HCT116 (cell line): Measurements from ENCODE around the gene PCDHA10. TPM values are rescaled to one million over a fixed set of nuclear protein-coding genes. Genes with fewer than 3 reads are reported as not detected.

ENCODE experiments used
- ATAC-seq: fragments of 200-7000 bp; cut with Tn5 transposase; 2 replicates; pipeline ENCODE4 v1.9.1; 2020; ENCODE audit warnings: mild to moderate bottlenecking, moderate library complexity
- BruUV-seq: library from RNA; stranded (reverse); fragments of 400-500 nt; replicated peaks from 2 replicates; lab custom pipeline; 2021; lab: Mats Ljungman, UMichigan
- CTCF ChIA-PET: fragments of 300-600 bp; sonication (Branson Sonifier 250); formaldehyde crosslinking; loops from one replicate; lab custom pipeline; 2021; ENCODE audit warnings: antibody characterized with exemption; lab: Charles Lee
- POLR2A ChIA-PET: fragments of 300-600, 350-600 bp; sonication (Branson Sonifier 250); formaldehyde crosslinking; loops from one replicate; lab custom pipeline; 2021; ENCODE audit warnings: antibody characterized with exemption; lab: Charles Lee
- RAD21 ChIA-PET, 2 experiments: fragments of 300-600 bp; sonication (Branson Sonifier 250); formaldehyde crosslinking; loops; one replicate each; lab custom pipeline; 2023; ENCODE audit warnings: low total read pairs in 2 of 2; ENCODE audit not compliant: uncharacterized antibody in 2 of 2, unreplicated experiment in 2 of 2, low non-redundant PET in 1 of 2; lab: Charles Lee
- DNase-seq: peaks from one replicate; pipeline ENCODE4 v3.0.0-alpha.2; 2010; ENCODE audit warnings: low read depth, low spot score
- H2AFZ ChIP-seq: fragments of 200-600 bp; shearing (Covaris generic), sonication (generic); 2 replicates; pipeline ENCODE4 v1.6.1; 2017; ENCODE audit warnings: low read depth, mixed run types, mixed read lengths, antibody characterized with exemption, low read length; ENCODE audit not compliant: poor library complexity, severe bottlenecking
- H3K27ac ChIP-seq: 2 replicates; pipeline ENCODE4 v1.5.1; 2012; ENCODE audit warnings: low read depth, low read length
- H3K27me3 ChIP-seq: fragments of 200-600 bp; sonication (generic); 2 replicates; pipeline ENCODE4 v1.6.1; 2016; ENCODE audit warnings: mixed run types, low read length, mixed read lengths; ENCODE audit not compliant: insufficient read depth
- H3K36me3 ChIP-seq, 2 experiments: fragments of 200-500 bp in 1 of 2; fragments of 200-600 bp in 1 of 2; sonication (Bioruptor generic) in 1 of 2; sonication (generic) in 1 of 2; 2 replicates each; pipeline versions ENCODE4 v1.5.1 to v1.6.1; 2014 to 2016; ENCODE audit warnings: low read length in 2 of 2, inconsistent platforms in 1 of 2, mixed read lengths in 1 of 2, mixed run types in 1 of 2; ENCODE audit not compliant: insufficient read depth in 2 of 2, control insufficient read depth in 1 of 2
- H3K4me1 ChIP-seq, 2 experiments: fragments of 200-600 bp in 1 of 2; sonication (generic) in 1 of 2; 2 replicates each; pipeline versions ENCODE4 v1.5.1 to v1.6.1; 2012 to 2017; ENCODE audit warnings: low read length in 2 of 2, inconsistent platforms in 1 of 2, mild to moderate bottlenecking in 1 of 2, mixed read lengths in 1 of 2, mixed run types in 1 of 2, moderate library complexity in 1 of 2; ENCODE audit not compliant: insufficient read depth in 2 of 2, control insufficient read depth in 1 of 2
- H3K4me2 ChIP-seq: fragments of 200-600 bp; sonication (generic); 2 replicates; pipeline ENCODE4 v1.6.1; 2017; ENCODE audit warnings: mixed run types, low read length, mixed read lengths
- H3K4me3 ChIP-seq, 2 experiments: fragments of 200-600 bp in 1 of 2; sonication (generic) in 1 of 2; replicated peaks in 1 of 2; 2 replicates each; pipeline ENCODE4 v1.5.1; 2011 to 2016; ENCODE audit warnings: low read length in 2 of 2, control low read depth in 1 of 2, low read depth in 1 of 2, mild to moderate bottlenecking in 1 of 2, mixed read lengths in 1 of 2, mixed run types in 1 of 2
- H3K79me2 ChIP-seq: fragments of 200-600 bp; sonication (generic); 2 replicates; pipeline ENCODE4 v1.6.1; 2017; ENCODE audit warnings: mild to moderate bottlenecking, mixed run types, low read length, moderate library complexity, mixed read lengths; ENCODE audit not compliant: insufficient read depth
- H3K9ac ChIP-seq: fragments of 200-600 bp; sonication (generic); 2 replicates; pipeline ENCODE4 v1.6.1; 2016; ENCODE audit warnings: low read length, mixed read lengths
- H3K9me2 ChIP-seq: fragments of 200-600 bp; sonication (generic), shearing (Covaris generic); 2 replicates; pipeline ENCODE4 v1.6.1; 2017; ENCODE audit warnings: mixed run types, mild to moderate bottlenecking, moderate library complexity; ENCODE audit not compliant: insufficient read depth
- H3K9me3 ChIP-seq, 2 experiments: fragments of 200-500 bp in 1 of 2; fragments of 200-600 bp in 1 of 2; sonication (Bioruptor generic) in 1 of 2; sonication (generic) in 1 of 2; 2 replicates each; pipeline ENCODE4 v1.6.1; 2014 to 2017; ENCODE audit warnings: low read length in 2 of 2, mixed read lengths in 2 of 2, inconsistent platforms in 1 of 2, low read depth in 1 of 2, mild to moderate bottlenecking in 1 of 2, mixed run types in 1 of 2, moderate library complexity in 1 of 2; ENCODE audit not compliant: control insufficient read depth in 1 of 2, insufficient read depth in 1 of 2
- H4K20me1 ChIP-seq: fragments of 200-600 bp; sonication (generic), shearing (Covaris generic); 2 replicates; pipeline ENCODE4 v1.6.1; 2017; ENCODE audit warnings: mixed run types, mild to moderate bottlenecking, moderate library complexity; ENCODE audit not compliant: insufficient read depth
- CBX3 ChIP-seq: IDR thresholded peaks from 2 replicates; pipeline ENCODE4 v1.6.1; 2012; ENCODE audit warnings: low read depth
- CTCF ChIP-seq, 3 experiments: fragments of 200-600 bp in 1 of 3; sonication (generic) in 1 of 3; IDR thresholded peaks in 2 of 3; conservative IDR thresholded peaks in 1 of 3; 2 replicates each; pipeline ENCODE4 v1.5.1; 2012 to 2017; ENCODE audit warnings: low read depth in 2 of 3, low read length in 2 of 3, antibody characterized with exemption in 1 of 3, borderline replicate concordance in 1 of 3, control low read depth in 1 of 3, mild to moderate bottlenecking in 1 of 3, mixed read lengths in 1 of 3, mixed run types in 1 of 3, moderate library complexity in 1 of 3; ENCODE audit not compliant: insufficient read depth in 1 of 3
- EGR1 ChIP-seq: IDR thresholded peaks from 2 replicates; pipeline ENCODE4 v1.6.1; 2012; ENCODE audit warnings: low read depth
- ELF1 ChIP-seq: IDR thresholded peaks from 2 replicates; pipeline ENCODE4 v1.6.1; 2012; ENCODE audit warnings: low read depth, borderline replicate concordance
- EZH2 ChIP-seq: fragments of 200-600 bp; sonication (generic); IDR thresholded peaks from 2 replicates; pipeline ENCODE4 v1.6.1; 2017; ENCODE audit warnings: antibody characterized with exemption, mixed run types
- EZH2phosphoT487 ChIP-seq: fragments of 200-600 bp; IDR thresholded peaks from 2 replicates; pipeline ENCODE4 v1.6.1; 2018; ENCODE audit warnings: antibody characterized with exemption, borderline replicate concordance
- FOSL1 ChIP-seq: IDR thresholded peaks from 2 replicates; pipeline ENCODE4 v1.6.1; 2012; ENCODE audit warnings: low read depth
- JUND ChIP-seq: IDR thresholded peaks from 2 replicates; pipeline ENCODE4 v1.6.1; 2012
- MAX ChIP-seq: IDR thresholded peaks from 2 replicates; pipeline ENCODE4 v1.6.1; 2012
- POLR2A ChIP-seq: IDR thresholded peaks from 2 replicates; pipeline ENCODE4 v1.7.0; 2011; ENCODE audit warnings: borderline replicate concordance; ENCODE audit not compliant: insufficient read depth, insufficient read length; ENCODE audit errors: extremely low read depth
- RAD21 ChIP-seq: IDR thresholded peaks from 2 replicates; pipeline ENCODE4 v1.6.1; 2012; ENCODE audit warnings: low read depth, mild to moderate bottlenecking
- REST ChIP-seq: IDR thresholded peaks from 2 replicates; pipeline ENCODE4 v1.6.1; 2012; ENCODE audit warnings: low read depth
- SP1 ChIP-seq: IDR thresholded peaks from 2 replicates; pipeline ENCODE4 v1.6.1; 2012; ENCODE audit warnings: low read depth
- TCF7L2 ChIP-seq: IDR thresholded peaks from 2 replicates; pipeline ENCODE4 v1.7.0; 2011; ENCODE audit warnings: borderline replicate concordance, inconsistent platforms; ENCODE audit not compliant: insufficient read depth, insufficient read length; ENCODE audit errors: extremely low read depth
- YY1 ChIP-seq: IDR thresholded peaks from 2 replicates; pipeline ENCODE4 v1.6.1; 2011; ENCODE audit warnings: low read length, low read depth, moderate library complexity, mild to moderate bottlenecking; ENCODE audit not compliant: insufficient replicate concordance; ENCODE audit errors: extremely low read depth
- ZFX ChIP-seq: fragments of 450-650 bp; IDR thresholded peaks from 2 replicates; pipeline ENCODE4 v1.6.1; 2017
- ZNF274 ChIP-seq: fragments of 200-500 bp; sonication (Bioruptor generic); IDR thresholded peaks from 2 replicates; pipeline ENCODE4 v1.6.1; 2014; ENCODE audit warnings: mild to moderate bottlenecking, low read depth, low read length, inconsistent platforms
- intact Hi-C: fragments of 100-400 bp; cut with micrococcal nuclease; formaldehyde crosslinking; loops from 2 replicates; pipeline ENCODE4 v1.10.0; 2022
- total RNA-seq: library from RNA; stranded (reverse); gene quantifications from one replicate; pipeline ENCODE4 v1.2.1, GENCODE V29; 2021; ENCODE audit not compliant: unreplicated experiment

PCDHA10 gene
- total RNA-seq, 1 experiment from 2014 or later, result 0.05 TPM

GRCh38 chr5:140842798-140843733, 12.6 kb upstream of the PCDHA10 start:
- no peaks in the 10 kb centered on the region for H3K9me3 ChIP-seq
- DNase-seq (no peak), ATAC-seq (no peak)
- H3K9ac ChIP-seq, result no peak overlapping the region
- no peaks in the 10 kb centered on the region for H4K20me1 ChIP-seq
- H3K4me3 ChIP-seq, result no peak overlapping the region
- ChIA-PET RAD21 (no interaction called here), POLR2A (no interaction called here), CTCF (no interaction called here)
- no TSS peak for BruUV-seq
- H3K9me2 ChIP-seq, result no peaks in the 10 kb centered on the region
- no peak overlapping the region for H2AFZ ChIP-seq
- H3K27me3 ChIP-seq, result no peaks in the 10 kb centered on the region
- TF ChIP-seq RAD21 (no peak), MAX (no peak), SP1 (no peak), ZFX (no peak), EGR1 (no peak), ZNF274 (no peak), EZH2phosphoT487 (no peak), EZH2 (no peak), POLR2A (no peak), ELF1 (no peak), REST (no peak), TCF7L2 (no peak), CBX3 (no peak), JUND (no peak), CTCF (IDR thresholded peaks at IDR 0.05 in 2 of 3, conservative IDR thresholded peaks at IDR 0.05 in 1 of 3; ENCODE audit: borderline replicate concordance in 1 of 3, insufficient read depth in 1 of 3, low read depth in 2 of 3, low read length in 2 of 3) (no peak), YY1 (no peak), FOSL1 (no peak)
- H3K4me2 ChIP-seq, result no peak overlapping the region
- H3K4me1 ChIP-seq, result no peaks in the 10 kb centered on the region
- no peaks in the 10 kb centered on the region for H3K36me3 ChIP-seq
- no peaks in the 10 kb centered on the region for H3K79me2 ChIP-seq
- H3K27ac ChIP-seq, result no peak overlapping the region
- intact Hi-C loops, result no loop called here
